GM12878 (cell line): ENCODE results near the gene IRGC. TPM values are rescaled to one million over a fixed set of nuclear protein-coding genes. Genes with fewer than 3 reads are reported as not detected.

Experiments
- ATAC-seq: fragments of 200-7000 bp; cut with Tn5 transposase; 3 replicates; pipeline ENCODE4 v1.9.1; 2020; ENCODE audit warnings: mild to moderate bottlenecking, moderate library complexity
- BruUV-seq: library from RNA; stranded (reverse); fragments of 400-500 nt; replicated peaks from 2 replicates; lab custom pipeline; 2021; lab: Mats Ljungman, UMichigan
- CTCF ChIA-PET: fragments of 300-600 bp; sonication (Branson Sonifier 250); formaldehyde crosslinking; extraction: SDS; loops from one replicate; lab custom pipeline; 2021; ENCODE audit warnings: inconsistent platforms; lab: Yijun Ruan, JAX
- POLR2A ChIA-PET: fragments of 350-600 bp; formaldehyde crosslinking; extraction: SDS; loops from one replicate; lab custom pipeline; 2021; ENCODE audit warnings: inconsistent platforms; lab: Charles Lee
- RAD21 ChIA-PET: fragments of 300-600 bp; sonication (Branson Sonifier 250); formaldehyde crosslinking; loops from one replicate; lab custom pipeline; 2023; ENCODE audit warnings: antibody characterized with exemption; ENCODE audit not compliant: unreplicated experiment; lab: Charles Lee
- SMC1A ChIA-PET: fragments of 300-600 bp; sonication (Branson Sonifier 250); formaldehyde crosslinking; loops from one replicate; lab custom pipeline; 2023; ENCODE audit not compliant: unreplicated experiment, uncharacterized antibody; lab: Charles Lee
- DNase-seq: peaks from one replicate; pipeline ENCODE4 v3.0.0-alpha.2; 2011; ENCODE audit warnings: low read depth, low spot score
- FAIRE-seq: peaks from 3 replicates; lab custom pipeline; 2011; peaks lifted over from hg19 to GRCh38; lab: Jason Lieb, UNC
- H2AFZ ChIP-seq: 2 replicates; pipeline ENCODE4 v1.6.0; 2011; ENCODE audit warnings: low read depth, low read length, control low read depth; ENCODE audit not compliant: control insufficient read depth
- H3K27ac ChIP-seq: 2 replicates; pipeline ENCODE4 v1.5.1; 2011; ENCODE audit warnings: control low read depth; ENCODE audit not compliant: control insufficient read depth, insufficient read depth
- H3K27me3 ChIP-seq, 2 experiments: replicated peaks in 1 of 2; 2 replicates each; pipeline versions ENCODE4 v1.6.0 to v1.6.1; 2011; ENCODE audit warnings: low read length in 1 of 2; ENCODE audit not compliant: control insufficient read depth in 2 of 2, insufficient read depth in 2 of 2
- H3K36me3 ChIP-seq, 2 experiments: 2 replicates each; pipeline ENCODE4 v1.5.1; 2011; ENCODE audit warnings: low read length in 1 of 2; ENCODE audit not compliant: control insufficient read depth in 2 of 2, insufficient read depth in 2 of 2
- H3K4me1 ChIP-seq: 2 replicates; pipeline ENCODE4 v1.6.1; 2011; ENCODE audit warnings: mild to moderate bottlenecking, low read length, moderate library complexity, mixed read lengths; ENCODE audit not compliant: control insufficient read depth, insufficient read depth
- H3K4me2 ChIP-seq: 2 replicates; pipeline ENCODE4 v1.6.0; 2011; ENCODE audit warnings: control low read depth; ENCODE audit not compliant: control insufficient read depth, insufficient read depth
- H3K4me3 ChIP-seq: fragments of 200-600 bp; sonication (generic); 2 replicates; pipeline ENCODE4 v1.5.1; 2016
- H3K79me2 ChIP-seq: 2 replicates; pipeline ENCODE4 v1.6.0; 2011; ENCODE audit warnings: low read length; ENCODE audit not compliant: control insufficient read depth, insufficient read depth
- H3K9ac ChIP-seq: 2 replicates; pipeline ENCODE4 v1.8.0; 2011; ENCODE audit warnings: low read length, control low read depth, mixed read lengths; ENCODE audit not compliant: control insufficient read depth, insufficient read depth
- H3K9me3 ChIP-seq: replicated peaks from 3 replicates; pipeline ENCODE4 v1.5.1; 2011; ENCODE audit warnings: mild to moderate bottlenecking, low read length; ENCODE audit not compliant: control insufficient read depth, insufficient read depth
- H4K20me1 ChIP-seq: 2 replicates; pipeline ENCODE4 v1.6.0; 2011; ENCODE audit not compliant: control insufficient read depth, insufficient read depth
- BRCA1 ChIP-seq: IDR thresholded peaks from 2 replicates; pipeline ENCODE4 v1.6.1; 2011; ENCODE audit warnings: low read depth, low read length, improper control_type of control experiment
- CUX1 ChIP-seq: IDR thresholded peaks from 2 replicates; pipeline ENCODE4 v1.6.1; 2012; ENCODE audit warnings: improper control_type of control experiment, low read depth, low read length; ENCODE audit not compliant: insufficient replicate concordance
- ESRRA ChIP-seq: IDR thresholded peaks from 2 replicates; pipeline ENCODE4 v1.6.1; 2012; ENCODE audit warnings: mild to moderate bottlenecking, low read length, improper control_type of control experiment
- FOS ChIP-seq: IDR thresholded peaks from 3 replicates; pipeline ENCODE4 v1.6.1; 2011; ENCODE audit warnings: borderline replicate concordance; ENCODE audit not compliant: insufficient read length; ENCODE audit errors: extremely low read depth
- HDAC2 ChIP-seq: fragments of 200-600 bp; sonication (generic); IDR thresholded peaks from 2 replicates; pipeline ENCODE4 v1.6.1; 2017
- IKZF1 ChIP-seq: fragments of 450-650 bp; conservative IDR thresholded peaks from 2 replicates; pipeline ENCODE4 v1.6.1; 2017; ENCODE audit warnings: antibody characterized with exemption, mild to moderate bottlenecking
- IRF3 ChIP-seq: fragments of 450-650 bp; IDR thresholded peaks from 2 replicates; pipeline ENCODE4 v1.6.1; 2014; ENCODE audit warnings: mild to moderate bottlenecking
- LARP7 ChIP-seq: fragments of 450-650 bp; IDR thresholded peaks from 2 replicates; pipeline ENCODE4 v1.6.1; 2017; ENCODE audit warnings: mild to moderate bottlenecking
- MYC ChIP-seq: IDR thresholded peaks from 2 replicates; pipeline ENCODE4 v1.6.1; 2011; ENCODE audit warnings: mild to moderate bottlenecking, low read length, moderate library complexity, inconsistent platforms; ENCODE audit not compliant: insufficient read depth, insufficient replicate concordance, insufficient read length, severe bottlenecking
- NR2C2 ChIP-seq: IDR thresholded peaks from 2 replicates; pipeline ENCODE4 v1.6.1; 2011; ENCODE audit warnings: borderline replicate concordance, low read depth; ENCODE audit not compliant: control insufficient read depth, insufficient read length
- POLR2AphosphoS2 ChIP-seq: IDR thresholded peaks from 2 replicates; pipeline ENCODE4 v1.6.1; 2011; ENCODE audit warnings: low read depth, mild to moderate bottlenecking, low read length, improper control_type of control experiment, moderate library complexity
- RFX5 ChIP-seq: IDR thresholded peaks from 2 replicates; pipeline ENCODE4 v1.6.1; 2011; ENCODE audit warnings: low read depth, low read length, improper control_type of control experiment
- ZNF217 ChIP-seq: fragments of 450-650 bp; IDR thresholded peaks from 2 replicates; pipeline ENCODE4 v1.6.1; 2017; ENCODE audit warnings: antibody characterized with exemption, mild to moderate bottlenecking
- WGBS: methylation state at CpG from one replicate; pipeline ENCODE4 v1.1.6; 2016; ENCODE audit warnings: low lambda C conversion rate; ENCODE audit not compliant: insufficient replicate concordance, insufficient coverage; ENCODE audit errors: missing lambda C conversion rate; 5-methylcytosine and 5-hydroxymethylcytosine counted together
- in situ Hi-C: fragments of 300-500 bp; cut with MboI; formaldehyde crosslinking; loops from 9 replicates; pipeline ENCODE4 v1.14.3; 2018; ENCODE audit warnings: mixed read lengths
- intact Hi-C: fragments of 100-400 bp; cut with micrococcal nuclease; formaldehyde crosslinking; loops from one replicate; pipeline ENCODE4 v1.14.2; 2022; ENCODE audit not compliant: unreplicated experiment
- polyA plus RNA-seq, 11 experiments: library from polyadenylated mRNA; depleted of rRNA in 4 of 11; unstranded in 6 of 11; stranded (reverse) in 5 of 11; fragments of >200 nt; fragmentation: Nextera tagmentation in 4 of 11; fragmentation: Illumina TruSeq in 1 of 11; extraction: Ambion mirVana in 4 of 11; extraction: Trizol in 1 of 11; gene quantifications; 1 replicate in 1 of 11; 2 replicates in 10 of 11; pipeline versions ENCODE4 v1.2.1 to v1.2.3, GENCODE V29; 2011 to 2016; ENCODE audit warnings: inconsistent platforms in 2 of 11, missing spikeins in 2 of 11, low read depth in 1 of 11
- total RNA-seq, 4 experiments: library from RNA; depleted of rRNA in 3 of 4; stranded (reverse); fragments of >200 nt in 3 of 4; fragmentation: Illumina TruSeq in 1 of 4; extraction: Trizol in 1 of 4; gene quantifications; 2 replicates each; pipeline versions ENCODE4 v1.2.1 to v1.2.3, GENCODE V29; 2013 to 2021
- TF ChIP-seq, protein P1 (sequence below): fragments of 450-650 bp; IDR thresholded peaks from 2 replicates; pipeline ENCODE4 v1.6.1; 2017; ENCODE audit warnings: mild to moderate bottlenecking, moderate library complexity

Gene IRGC
- total and polyA plus RNA-seq, 10 of the 15 experiments (the other 5 are each of a cell fraction or from before 2014, with no cell fraction given) = 0.04 TPM; not detected in 9

DNA sequence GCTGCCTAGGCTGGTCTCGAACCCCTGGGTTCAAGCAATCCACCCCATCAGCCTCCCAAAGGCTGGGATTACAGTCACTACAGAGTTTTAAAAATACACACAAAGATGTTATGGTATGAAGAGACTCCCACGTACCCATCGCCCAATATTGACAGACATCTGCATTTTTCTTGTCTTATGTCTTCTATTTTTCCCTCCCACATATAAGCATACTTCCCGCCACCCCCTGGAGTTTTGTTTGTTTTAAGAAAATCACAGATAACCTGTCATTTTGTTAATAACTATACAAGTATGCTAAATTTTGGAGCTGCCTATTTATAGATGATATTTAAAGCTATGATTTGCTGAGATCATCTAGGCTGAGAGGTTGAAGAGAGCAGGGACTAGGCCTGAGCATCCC, 45.1 kb downstream of the IRGC start:
- ChIA-PET POLR2A (interaction anchor here (14.8 to 18.9 kb wide), 2 partner anchors 10 to 17 kb away, joined by 307 to 389 read pairs; partner anchors contain the start of genes KCNN4 and SMG9), CTCF (interaction anchor here (1.3 to 20.8 kb wide), 4 partner anchors 15 to 92 kb away, joined by 3 to 324 read pairs (median 70); partner anchors contain the start of gene KCNN4), SMC1A (interaction anchor here (1.2 to 20.1 kb wide), 3 partner anchors 10 to 18 kb away, joined by 5 to 325 read pairs (median 88); partner anchors contain the start of gene KCNN4), RAD21 (interaction anchor here (0.8 to 8.3 kb wide), 4 partner anchors 6 to 92 kb away, joined by 3 to 167 read pairs (median 30); partner anchors contain the start of genes KCNN4, PLAUR and SMG9)
- ATAC-seq (no peak), DNase-seq (no peak), FAIRE-seq (no peak)
- H4K20me1 ChIP-seq = no peaks in the 10 kb centered on the region
- no peaks in the 10 kb centered on the region; the same call in 2 of the 3 replicates for H3K9me3 ChIP-seq
- H3K36me3 ChIP-seq = no peaks in the 10 kb centered on the region
- no peak overlapping the region for H3K9ac ChIP-seq
- peaks cover 67% of the 10 kb centered on the region for H3K4me1 ChIP-seq
- H3K79me2 ChIP-seq = peaks cover 9% of the 10 kb centered on the region
- no peak overlapping the region for H2AFZ ChIP-seq
- intact Hi-C loops = no loop called here
- in situ Hi-C loops = loop anchor here (25.0 kb wide), 2 partner anchors 1701 to 1824 kb away; partner anchors contain the start of genes ERFL and FOSB
- 95% methylated on average over 4 of the region's 4 CpGs for WGBS
- no TSS peak for BruUV-seq
- H3K27me3 ChIP-seq = no peaks in the 10 kb centered on the region
- no peak overlapping the region for H3K4me3 ChIP-seq
- no peak overlapping the region for H3K27ac ChIP-seq
- H3K4me2 ChIP-seq = no peak overlapping the region
- TF ChIP-seq IKZF1 (no peak), RFX5 (no peak), POLR2AphosphoS2 (no peak), IRF3 (no peak), CUX1 (no peak), FOS (no peak), ZNF217 (no peak), LARP7 (no peak), BRCA1 (no peak), MYC (no peak), NR2C2 (no peak), ESRRA (no peak), HDAC2 (no peak)
- TF ChIP-seq, protein P1, sequence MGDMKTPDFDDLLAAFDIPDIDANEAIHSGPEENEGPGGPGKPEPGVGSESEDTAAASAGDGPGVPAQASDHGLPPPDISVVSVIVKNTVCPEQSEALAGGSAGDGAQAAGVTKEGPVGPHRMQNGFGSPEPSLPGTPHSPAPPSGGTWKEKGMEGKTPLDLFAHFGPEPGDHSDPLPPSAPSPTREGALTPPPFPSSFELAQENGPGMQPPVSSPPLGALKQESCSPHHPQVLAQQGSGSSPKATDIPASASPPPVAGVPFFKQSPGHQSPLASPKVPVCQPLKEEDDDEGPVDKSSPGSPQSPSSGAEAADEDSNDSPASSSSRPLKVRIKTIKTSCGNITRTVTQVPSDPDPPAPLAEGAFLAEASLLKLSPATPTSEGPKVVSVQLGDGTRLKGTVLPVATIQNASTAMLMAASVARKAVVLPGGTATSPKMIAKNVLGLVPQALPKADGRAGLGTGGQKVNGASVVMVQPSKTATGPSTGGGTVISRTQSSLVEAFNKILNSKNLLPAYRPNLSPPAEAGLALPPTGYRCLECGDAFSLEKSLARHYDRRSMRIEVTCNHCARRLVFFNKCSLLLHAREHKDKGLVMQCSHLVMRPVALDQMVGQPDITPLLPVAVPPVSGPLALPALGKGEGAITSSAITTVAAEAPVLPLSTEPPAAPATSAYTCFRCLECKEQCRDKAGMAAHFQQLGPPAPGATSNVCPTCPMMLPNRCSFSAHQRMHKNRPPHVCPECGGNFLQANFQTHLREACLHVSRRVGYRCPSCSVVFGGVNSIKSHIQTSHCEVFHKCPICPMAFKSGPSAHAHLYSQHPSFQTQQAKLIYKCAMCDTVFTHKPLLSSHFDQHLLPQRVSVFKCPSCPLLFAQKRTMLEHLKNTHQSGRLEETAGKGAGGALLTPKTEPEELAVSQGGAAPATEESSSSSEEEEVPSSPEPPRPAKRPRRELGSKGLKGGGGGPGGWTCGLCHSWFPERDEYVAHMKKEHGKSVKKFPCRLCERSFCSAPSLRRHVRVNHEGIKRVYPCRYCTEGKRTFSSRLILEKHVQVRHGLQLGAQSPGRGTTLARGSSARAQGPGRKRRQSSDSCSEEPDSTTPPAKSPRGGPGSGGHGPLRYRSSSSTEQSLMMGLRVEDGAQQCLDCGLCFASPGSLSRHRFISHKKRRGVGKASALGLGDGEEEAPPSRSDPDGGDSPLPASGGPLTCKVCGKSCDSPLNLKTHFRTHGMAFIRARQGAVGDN = no peak
